H9 (cell line): ENCODE results near the gene ABCB1. TPM values are rescaled to one million over a fixed set of nuclear protein-coding genes. Genes with fewer than 3 reads are reported as not detected.

Experiments used
- DNase-seq: peaks from one replicate; pipeline ENCODE4 v3.0.0-alpha.2; 2017
- H2AFZ ChIP-seq: one replicate; pipeline ENCODE4 v1.6.1; 2013; ENCODE audit warnings: mild to moderate bottlenecking, low read length, control low read depth, moderate library complexity
- H2AK5ac ChIP-seq: 2 replicates; pipeline ENCODE4 v1.6.1; 2013; ENCODE audit warnings: low read length, control low read depth, mixed read lengths; ENCODE audit not compliant: insufficient read length
- H2BK120ac ChIP-seq: one replicate; pipeline ENCODE4 v1.6.1; 2013; ENCODE audit warnings: low read depth, mild to moderate bottlenecking, low read length, control low read depth, inconsistent platforms; ENCODE audit not compliant: poor library complexity, severe bottlenecking
- H2BK12ac ChIP-seq: 2 replicates; pipeline ENCODE4 v1.6.1; 2013; ENCODE audit warnings: low read length, control low read depth, mixed read lengths, low read depth; ENCODE audit not compliant: insufficient read length
- H2BK15ac ChIP-seq: 2 replicates; pipeline ENCODE4 v1.6.1; 2013; ENCODE audit warnings: low read depth, low read length, control low read depth
- H2BK20ac ChIP-seq: one replicate; pipeline ENCODE4 v1.6.1; 2013; ENCODE audit warnings: low read depth, mild to moderate bottlenecking, low read length, control low read depth, inconsistent platforms; ENCODE audit not compliant: poor library complexity, severe bottlenecking
- H2BK5ac ChIP-seq: 2 replicates; pipeline ENCODE4 v1.6.1; 2013; ENCODE audit warnings: low read length, control low read depth, mixed read lengths; ENCODE audit not compliant: insufficient read length
- H3K14ac ChIP-seq: 2 replicates; pipeline ENCODE4 v1.6.1; 2013; ENCODE audit warnings: low read length, control low read depth; ENCODE audit not compliant: insufficient read depth
- H3K18ac ChIP-seq: 2 replicates; pipeline ENCODE4 v1.6.1; 2013; ENCODE audit warnings: low read depth, mild to moderate bottlenecking, mixed read lengths, low read length, control low read depth; ENCODE audit not compliant: insufficient read length
- H3K23ac ChIP-seq: 2 replicates; pipeline ENCODE4 v1.6.1; 2013; ENCODE audit warnings: low read length, control low read depth, mixed read lengths, low read depth; ENCODE audit not compliant: insufficient read length
- H3K23me2 ChIP-seq: 2 replicates; pipeline ENCODE4 v1.6.1; 2013; ENCODE audit warnings: low read depth, mild to moderate bottlenecking, mixed read lengths, low read length, control low read depth; ENCODE audit not compliant: insufficient read length, poor library complexity, severe bottlenecking
- H3K27ac ChIP-seq: 2 replicates; pipeline ENCODE4 v1.5.1; 2013; ENCODE audit warnings: low read length, control low read depth, mixed read lengths, low read depth; ENCODE audit not compliant: insufficient read length
- H3K27me3 ChIP-seq: 2 replicates; pipeline ENCODE4 v1.6.1; 2013; ENCODE audit warnings: low read length, control low read depth, inconsistent platforms; ENCODE audit not compliant: insufficient read depth
- H3K4ac ChIP-seq: 2 replicates; pipeline ENCODE4 v1.6.1; 2013; ENCODE audit warnings: low read depth, mild to moderate bottlenecking, control low read depth, inconsistent platforms, low read length, moderate library complexity
- H3K4me1 ChIP-seq: 2 replicates; pipeline ENCODE4 v1.6.1; 2013; ENCODE audit warnings: low read length, control low read depth, inconsistent platforms; ENCODE audit not compliant: insufficient read depth
- H3K4me2 ChIP-seq: 2 replicates; pipeline ENCODE4 v1.6.1; 2013; ENCODE audit warnings: low read length, control low read depth, mixed read lengths; ENCODE audit not compliant: insufficient read length, insufficient read depth
- H3K56ac ChIP-seq: 2 replicates; pipeline ENCODE4 v1.6.1; 2013; ENCODE audit warnings: low read depth, mild to moderate bottlenecking, mixed read lengths, low read length, control low read depth; ENCODE audit not compliant: insufficient read length
- H3K79me1 ChIP-seq: 2 replicates; pipeline ENCODE4 v1.6.1; 2013; ENCODE audit warnings: low read depth, mild to moderate bottlenecking, moderate library complexity, low read length, control low read depth, inconsistent platforms; ENCODE audit not compliant: insufficient read depth, poor library complexity, severe bottlenecking
- H3K79me2 ChIP-seq: 2 replicates; pipeline ENCODE4 v1.6.1; 2013; ENCODE audit warnings: low read length, control low read depth, inconsistent platforms; ENCODE audit not compliant: insufficient read depth
- H3K9ac ChIP-seq: 2 replicates; pipeline ENCODE4 v1.6.1; 2013; ENCODE audit warnings: low read length, control low read depth, mixed read lengths; ENCODE audit not compliant: insufficient read length; ENCODE audit errors: extremely low read depth
- H3K9me3 ChIP-seq: one replicate; pipeline ENCODE4 v1.6.1; 2013; ENCODE audit warnings: low read depth, low read length, inconsistent platforms; ENCODE audit not compliant: control insufficient read depth
- H3T11ph ChIP-seq: one replicate; pipeline ENCODE4 v1.6.1; 2013; ENCODE audit warnings: mild to moderate bottlenecking, low read length, control low read depth, inconsistent platforms
- H4K20me1 ChIP-seq: one replicate; pipeline ENCODE4 v1.6.1; 2013; ENCODE audit not compliant: control insufficient read depth, insufficient read length, insufficient read depth
- H4K5ac ChIP-seq: 2 replicates; pipeline ENCODE4 v1.6.1; 2013; ENCODE audit warnings: low read depth, mild to moderate bottlenecking, mixed read lengths, low read length, control low read depth; ENCODE audit not compliant: insufficient read length
- H4K8ac ChIP-seq: replicated peaks from 2 replicates; pipeline ENCODE4 v1.6.1; 2013; ENCODE audit warnings: low read length, control low read depth, mixed read lengths, low read depth; ENCODE audit not compliant: insufficient read length
- H4K91ac ChIP-seq: 2 replicates; pipeline ENCODE4 v1.6.1; 2013; ENCODE audit warnings: low read depth, mild to moderate bottlenecking, moderate library complexity, mixed read lengths, low read length, control low read depth; ENCODE audit not compliant: insufficient read length
- H3K27ac Mint-ChIP-seq, 3 experiments: 2 replicates in 2 of 3; 3 replicates in 1 of 3; pipeline ENCODE4 v1.8.0; 2020 to 2021; ENCODE audit warnings: mixed read lengths in 3 of 3, mild to moderate bottlenecking in 1 of 3, moderate library complexity in 1 of 3
- H3K27me3 Mint-ChIP-seq: 2 replicates; pipeline ENCODE4 v1.8.0; 2021; ENCODE audit warnings: low read depth, mild to moderate bottlenecking, moderate library complexity, mixed read lengths
- H3K36me3 Mint-ChIP-seq, 3 experiments: 2 replicates in 2 of 3; 3 replicates in 1 of 3; pipeline ENCODE4 v1.8.0; 2020 to 2021; ENCODE audit warnings: low read depth in 3 of 3, mixed read lengths in 3 of 3; ENCODE audit not compliant: insufficient read depth in 1 of 3
- H3K4me1 Mint-ChIP-seq, 2 experiments: 2 replicates each; pipeline ENCODE4 v1.8.0; 2020; ENCODE audit warnings: mixed read lengths in 2 of 2
- H3K4me3 Mint-ChIP-seq, 2 experiments: 2 replicates in 1 of 2; 3 replicates in 1 of 2; pipeline ENCODE4 v1.8.0; 2020 to 2021; ENCODE audit warnings: mild to moderate bottlenecking in 2 of 2, mixed read lengths in 2 of 2, moderate library complexity in 1 of 2
- H3K9me3 Mint-ChIP-seq, 2 experiments: 2 replicates in 1 of 2; 3 replicates in 1 of 2; pipeline ENCODE4 v1.8.0; 2020; ENCODE audit warnings: mild to moderate bottlenecking in 2 of 2, mixed read lengths in 2 of 2, moderate library complexity in 1 of 2
- CTCF ChIP-seq: fragments of 200-600 bp; sonication (generic); conservative IDR thresholded peaks from 3 replicates; pipeline ENCODE4 v1.8.0; 2021; ENCODE audit warnings: antibody characterized with exemption, mild to moderate bottlenecking
- WGBS: extraction: QIAGEN DNeasy Blood & Tissue Kit; methylation state at CpG from one replicate; pipeline ENCODE4 v1.1.7; 2013; ENCODE audit warnings: missing lambda C conversion rate, low lambda C conversion rate, mixed read lengths; ENCODE audit not compliant: insufficient read length; ENCODE audit errors: extremely low coverage; 5-methylcytosine and 5-hydroxymethylcytosine counted together
- total RNA-seq: library from RNA; stranded (reverse); gene quantifications from 2 replicates; pipeline ENCODE4 v1.2.1, GENCODE V29; 2021

ABCB1 gene
- total RNA-seq, 1 experiment from 2014 or later = 0.33 TPM

GRCh38 chr7:87645446-87645845 is 44.8 kb upstream of the ABCB1 start:
- WGBS = no CpG with 5 or more reads among the region's 1 CpG
- DNase-seq = no peak
- no peak overlapping the region for H3T11ph ChIP-seq
- Mint-ChIP-seq H3K27me3 (no peaks in the 10 kb centered on the region), H3K27ac (no peak overlapping the region; a peak in 1 of 7 replicates), H3K4me3 (no peak overlapping the region), H3K4me1 (no peaks in the 10 kb centered on the region), H3K9me3 (0 out of 5 replicates have a peak, but pooled peaks cover 0 to 3% of the 10 kb centered on the region in 2 experiments), H3K36me3 (no peaks in the 10 kb centered on the region)
- no peaks in the 10 kb centered on the region for H3K27me3 ChIP-seq
- H4K20me1 ChIP-seq = no peaks in the 10 kb centered on the region
- no peak overlapping the region for H3K56ac ChIP-seq
- H3K14ac ChIP-seq = no peak overlapping the region
- no peaks in the 10 kb centered on the region for H3K4me1 ChIP-seq
- H3K79me1 ChIP-seq = no peaks in the 10 kb centered on the region
- no peak overlapping the region for H3K4ac ChIP-seq
- H4K8ac ChIP-seq = no peak overlapping the region
- H3K23ac ChIP-seq = no peak overlapping the region
- no peak overlapping the region for H4K91ac ChIP-seq
- H3K79me2 ChIP-seq = no peaks in the 10 kb centered on the region
- no peak overlapping the region for H3K4me2 ChIP-seq
- H2BK20ac ChIP-seq = no peak overlapping the region
- no peak overlapping the region for H3K9ac ChIP-seq
- no peak overlapping the region for H2BK5ac ChIP-seq
- TF ChIP-seq CTCF = no peak
- no peak overlapping the region for H3K27ac ChIP-seq
- H3K9me3 ChIP-seq = no peaks in the 10 kb centered on the region
- no peak overlapping the region for H4K5ac ChIP-seq
- H2AK5ac ChIP-seq = no peak overlapping the region
- H2BK120ac ChIP-seq = no peak overlapping the region
- no peaks in the 10 kb centered on the region for H3K23me2 ChIP-seq
- no peak overlapping the region for H3K18ac ChIP-seq
- H2BK15ac ChIP-seq = no peak overlapping the region
- no peak overlapping the region for H2AFZ ChIP-seq
- no peak overlapping the region for H2BK12ac ChIP-seq
